ENCODE results near the gene ASIC1.

ASIC1 gene

DNA sequence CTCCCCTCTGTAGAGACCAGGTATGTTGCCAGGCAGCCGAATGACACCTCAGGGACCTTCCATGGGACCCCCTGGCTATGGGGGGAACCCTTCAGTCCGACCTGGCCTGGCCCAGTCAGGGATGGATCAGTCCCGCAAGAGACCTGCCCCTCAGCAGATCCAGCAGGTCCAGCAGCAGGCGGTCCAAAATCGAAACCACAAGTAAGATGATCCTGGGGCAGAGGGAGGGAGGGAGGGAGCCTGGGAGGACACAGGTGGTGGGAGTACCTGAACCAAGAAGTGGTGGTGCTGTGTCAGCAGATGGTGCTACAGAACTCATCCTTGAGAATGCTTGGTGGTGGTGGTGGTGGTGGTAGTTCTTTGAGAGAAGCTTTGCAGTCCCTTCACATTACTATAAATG is 28.8 kb downstream of the ASIC1 start:
- Histone ChIP-seq H3K4me1 (peaks cover 11% of the 10 kb centered on the region), H3K4me3 (ENCODE audit: low read depth, low read length) (peak overlapping the region; percentile 79)
- TF ChIP-seq, protein P1, sequence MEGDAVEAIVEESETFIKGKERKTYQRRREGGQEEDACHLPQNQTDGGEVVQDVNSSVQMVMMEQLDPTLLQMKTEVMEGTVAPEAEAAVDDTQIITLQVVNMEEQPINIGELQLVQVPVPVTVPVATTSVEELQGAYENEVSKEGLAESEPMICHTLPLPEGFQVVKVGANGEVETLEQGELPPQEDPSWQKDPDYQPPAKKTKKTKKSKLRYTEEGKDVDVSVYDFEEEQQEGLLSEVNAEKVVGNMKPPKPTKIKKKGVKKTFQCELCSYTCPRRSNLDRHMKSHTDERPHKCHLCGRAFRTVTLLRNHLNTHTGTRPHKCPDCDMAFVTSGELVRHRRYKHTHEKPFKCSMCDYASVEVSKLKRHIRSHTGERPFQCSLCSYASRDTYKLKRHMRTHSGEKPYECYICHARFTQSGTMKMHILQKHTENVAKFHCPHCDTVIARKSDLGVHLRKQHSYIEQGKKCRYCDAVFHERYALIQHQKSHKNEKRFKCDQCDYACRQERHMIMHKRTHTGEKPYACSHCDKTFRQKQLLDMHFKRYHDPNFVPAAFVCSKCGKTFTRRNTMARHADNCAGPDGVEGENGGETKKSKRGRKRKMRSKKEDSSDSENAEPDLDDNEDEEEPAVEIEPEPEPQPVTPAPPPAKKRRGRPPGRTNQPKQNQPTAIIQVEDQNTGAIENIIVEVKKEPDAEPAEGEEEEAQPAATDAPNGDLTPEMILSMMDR (IDR thresholded peaks at IDR 0.05) = no peak

DNA sequence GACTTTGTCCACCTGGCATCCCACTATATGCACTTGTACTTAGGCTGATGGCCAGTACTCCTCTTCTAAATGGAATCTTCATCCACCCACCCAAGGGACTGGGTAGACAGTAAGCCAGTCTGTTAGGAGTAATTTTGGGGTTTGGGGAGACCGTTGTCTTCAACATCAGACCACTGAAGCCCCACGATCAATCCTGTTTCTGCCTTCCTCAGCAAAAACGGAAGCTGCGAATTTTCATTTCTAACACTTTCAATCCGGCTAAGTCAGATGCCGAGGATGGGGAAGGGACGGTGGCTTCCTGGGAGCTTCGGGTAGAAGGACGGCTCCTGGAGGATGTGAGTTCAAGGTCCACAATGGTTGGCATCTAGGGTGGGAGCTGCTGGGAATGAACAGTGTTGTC is 29.8 kb downstream of the ASIC1 start:
- no peak overlapping the region for H2AFZ ChIP-seq
- no peaks in the 10 kb centered on the region for H3K27me3 ChIP-seq (ENCODE audit: control insufficient read depth, insufficient read depth, low read length)
- no peak overlapping the region for H3K4me3 ChIP-seq (ENCODE audit: low read depth, low read length)
- peaks cover 11% of the 10 kb centered on the region for H3K4me1 ChIP-seq
- H3K9ac ChIP-seq = no peak overlapping the region
- no peak overlapping the region for H3K4me2 ChIP-seq (ENCODE audit: low read length)
- H3K9me3 ChIP-seq (ENCODE audit: control insufficient read depth, low read length) = no peaks in the 10 kb centered on the region
- no peaks in the 10 kb centered on the region for H3K36me3 ChIP-seq (ENCODE audit: control insufficient read depth, insufficient read depth, low read length)
- peak overlapping the region; percentile 93 for H3K27ac ChIP-seq
- peaks cover 9% of the 10 kb centered on the region for H3K79me2 ChIP-seq
- TF ChIP-seq, protein P1 (IDR thresholded peaks at IDR 0.05) = no peak

More for the DNA sequence above, 28.8 kb downstream of the ASIC1 start:
- H3K27me3 ChIP-seq (ENCODE audit: control insufficient read depth, insufficient read depth, low read length) = no peaks in the 10 kb centered on the region
- H3K4me2 ChIP-seq (ENCODE audit: low read length) = peak overlapping the region; percentile 73
- H3K9me3 ChIP-seq (ENCODE audit: control insufficient read depth, low read length) = no peaks in the 10 kb centered on the region
- H3K9ac ChIP-seq = no peak overlapping the region
- no peaks in the 10 kb centered on the region for H3K36me3 ChIP-seq (ENCODE audit: control insufficient read depth, insufficient read depth, low read length)
- peak overlapping the region; percentile 84 for H2AFZ ChIP-seq
- H3K79me2 ChIP-seq = peaks cover 7% of the 10 kb centered on the region
- peak overlapping the region; percentile 93 for H3K27ac ChIP-seq

DNA sequence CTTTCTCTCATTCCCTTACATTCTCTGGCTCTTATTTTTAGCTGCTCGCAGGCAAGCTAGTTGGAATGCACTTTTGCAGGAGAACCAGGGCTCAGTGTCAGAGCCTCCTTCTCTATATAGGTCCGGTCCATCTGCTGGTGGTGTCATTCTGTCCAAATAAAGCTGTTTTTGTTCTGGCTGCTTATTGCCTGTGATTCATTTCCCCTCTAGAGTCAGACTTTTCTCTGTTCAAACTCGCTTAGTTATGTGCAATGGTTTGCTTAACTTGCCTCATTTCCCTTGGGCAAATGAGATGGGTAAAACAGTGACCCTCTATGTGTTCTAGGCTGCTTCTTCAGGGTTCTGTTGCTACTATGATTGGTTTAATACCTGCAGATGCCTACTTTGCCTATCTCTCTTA is 30.6 kb downstream of the ASIC1 start:
- no peaks in the 10 kb centered on the region for H3K36me3 ChIP-seq (ENCODE audit: control insufficient read depth, insufficient read depth, low read length)
- no peak overlapping the region for H3K9ac ChIP-seq
- H3K27ac ChIP-seq = no peak overlapping the region

DNA sequence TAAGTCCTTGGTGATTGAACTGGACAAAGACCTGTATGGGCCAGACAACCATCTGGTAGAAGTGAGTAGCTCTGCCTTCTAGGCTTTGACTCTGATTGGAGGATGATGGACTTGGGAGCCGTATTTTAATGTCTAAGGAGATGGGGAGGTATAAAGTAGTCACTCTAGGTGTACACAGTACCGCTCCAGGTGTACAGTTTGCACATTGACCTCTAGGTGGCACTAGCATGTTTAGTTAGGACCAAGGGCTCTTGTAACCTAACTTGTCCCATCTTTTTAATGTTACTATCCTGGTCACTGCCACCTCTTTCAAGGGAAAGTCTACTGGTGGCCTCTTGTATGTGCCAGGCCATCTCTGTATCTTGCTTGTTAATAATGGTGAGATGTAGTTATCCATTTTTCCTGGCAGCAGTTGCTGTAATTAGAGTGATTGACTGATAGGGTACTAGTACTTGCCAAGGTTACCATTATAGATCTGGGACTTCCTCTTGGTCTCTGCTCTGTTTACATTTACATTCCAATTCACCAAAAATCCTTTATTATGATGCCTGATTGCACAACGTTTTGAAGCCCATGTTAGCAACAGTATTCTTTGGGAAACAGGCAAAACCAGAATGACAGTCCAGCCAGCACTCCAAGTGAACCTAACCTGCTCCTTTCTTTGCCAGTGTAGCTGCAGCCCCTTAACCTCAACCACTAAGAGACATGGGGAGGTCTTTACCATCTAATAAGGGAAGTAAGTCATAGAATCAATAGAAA is 31.4 kb downstream of the ASIC1 start:
- TF ChIP-seq, protein P1 (IDR thresholded peaks at IDR 0.05) = peak; percentile 85
- H3K9ac ChIP-seq = no peak overlapping the region

More for the DNA sequence above, 30.6 kb downstream of the ASIC1 start:
- H3K27me3 ChIP-seq (ENCODE audit: control insufficient read depth, insufficient read depth, low read length) = no peaks in the 10 kb centered on the region
- H3K4me2 ChIP-seq (ENCODE audit: low read length) = no peak overlapping the region
- no peaks in the 10 kb centered on the region for H3K9me3 ChIP-seq (ENCODE audit: control insufficient read depth, low read length)
- TF ChIP-seq, protein P1 (IDR thresholded peaks at IDR 0.05) = no peak
- H3K79me2 ChIP-seq = peaks cover 9% of the 10 kb centered on the region
- no peak overlapping the region for H3K4me3 ChIP-seq (ENCODE audit: low read depth, low read length)
- H2AFZ ChIP-seq = no peak overlapping the region
- H3K4me1 ChIP-seq = peaks cover 11% of the 10 kb centered on the region

DNA sequence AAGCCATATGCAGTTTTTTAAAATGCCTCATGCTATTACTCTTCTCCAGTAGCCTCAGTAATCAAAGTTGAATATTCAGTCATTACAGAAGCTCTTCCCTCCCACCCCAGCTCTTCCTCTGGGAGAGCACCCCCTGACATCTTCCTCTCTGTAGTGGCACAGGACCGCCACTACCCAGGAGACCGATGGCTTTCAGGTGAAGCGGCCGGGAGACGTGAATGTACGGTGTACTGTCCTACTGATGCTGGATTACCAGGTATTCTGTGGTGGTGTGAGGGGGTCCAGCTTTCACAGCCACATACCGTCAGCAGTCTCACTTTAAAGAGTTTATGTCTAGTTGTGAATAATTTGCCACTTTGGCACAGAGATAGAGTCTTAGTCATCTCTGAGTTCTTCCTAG is 32.3 kb downstream of the ASIC1 start:
- H2AFZ ChIP-seq = no peak overlapping the region
- peaks cover 9% of the 10 kb centered on the region for H3K79me2 ChIP-seq
- no peak overlapping the region for H3K4me3 ChIP-seq (ENCODE audit: low read depth, low read length)
- no peaks in the 10 kb centered on the region for H3K9me3 ChIP-seq (ENCODE audit: control insufficient read depth, low read length)
- no peak overlapping the region for H3K4me2 ChIP-seq (ENCODE audit: low read length)
- H3K4me1 ChIP-seq = peaks cover 11% of the 10 kb centered on the region
- H3K9ac ChIP-seq = no peak overlapping the region
- H3K27me3 ChIP-seq (ENCODE audit: control insufficient read depth, insufficient read depth, low read length) = no peaks in the 10 kb centered on the region
- no peak overlapping the region for H3K27ac ChIP-seq
- no peaks in the 10 kb centered on the region for H3K36me3 ChIP-seq (ENCODE audit: control insufficient read depth, insufficient read depth, low read length)
- TF ChIP-seq, protein P1 (IDR thresholded peaks at IDR 0.05) = no peak

More for the DNA sequence above, 31.4 kb downstream of the ASIC1 start:
- Histone ChIP-seq H3K4me2 (ENCODE audit: low read length) (no peak overlapping the region), H3K4me3 (ENCODE audit: low read depth, low read length) (no peak overlapping the region), H3K36me3 (ENCODE audit: control insufficient read depth, insufficient read depth, low read length) (no peaks in the 10 kb centered on the region), H3K27ac (no peak overlapping the region), H3K9me3 (ENCODE audit: control insufficient read depth, low read length) (no peaks in the 10 kb centered on the region), H2AFZ (no peak overlapping the region), H3K4me1 (peaks cover 11% of the 10 kb centered on the region), H3K27me3 (ENCODE audit: control insufficient read depth, insufficient read depth, low read length) (no peaks in the 10 kb centered on the region), H3K79me2 (peaks cover 9% of the 10 kb centered on the region)
